ENCODE data around the gene REEP1.

Gene REEP1

GRCh38 chr2:86297382-86298147 lies 39.9 kb downstream of the REEP1 start:
- Histone ChIP-seq H3K9ac (ENCODE audit: low read length) (no peak overlapping the region), H3K9me3 (ENCODE audit: insufficient read depth, low read length) (no peaks in the 10 kb centered on the region), H3K27me3 (ENCODE audit: low read length) (no peaks in the 10 kb centered on the region), H2AFZ (ENCODE audit: low read depth, low read length, severe bottlenecking) (no peak overlapping the region), H3K36me3 (ENCODE audit: low read length) (no peaks in the 10 kb centered on the region), H3K9me2 (replicated peaks; ENCODE audit: insufficient read depth, low read length) (no peaks in the 10 kb centered on the region), H3F3A (ENCODE audit: insufficient read depth) (no peaks in the 10 kb centered on the region), H4K20me1 (ENCODE audit: low read depth, low read length) (no peaks in the 10 kb centered on the region), H3K79me2 (ENCODE audit: insufficient read depth, low read length) (no peaks in the 10 kb centered on the region), H3K27ac (ENCODE audit: low read depth, low read length) (no peak overlapping the region), H3K4me3 (ENCODE audit: insufficient read depth, low read length, poor library complexity, severe bottlenecking) (no peak overlapping the region), H3K4me2 (ENCODE audit: low read depth, low read length, poor library complexity, severe bottlenecking) (no peak overlapping the region)
- TF ChIP-seq EZH2phosphoT487 (conservative IDR thresholded peaks at IDR 0.05; ENCODE audit: low read length) = no peak
- peak; percentile 14 for TF ChIP-seq CTCF (IDR thresholded peaks at IDR 0.05; ENCODE audit: insufficient read depth, low read length, poor library complexity, severe bottlenecking)

- H3K79me2 ChIP-seq (ENCODE audit: insufficient read depth, low read length) = no peaks in the 10 kb centered on the region
- H3K27me3 ChIP-seq (ENCODE audit: low read length) = no peaks in the 10 kb centered on the region
- H2AFZ ChIP-seq (ENCODE audit: low read depth, low read length, severe bottlenecking) = no peak overlapping the region
- H3K4me3 ChIP-seq (ENCODE audit: insufficient read depth, low read length, poor library complexity, severe bottlenecking) = no peak overlapping the region
- no peaks in the 10 kb centered on the region for H3K9me3 ChIP-seq (ENCODE audit: insufficient read depth, low read length)
- H3K4me2 ChIP-seq (ENCODE audit: low read depth, low read length, poor library complexity, severe bottlenecking) = no peak overlapping the region
- H4K20me1 ChIP-seq (ENCODE audit: low read depth, low read length) = no peaks in the 10 kb centered on the region
- no peak overlapping the region for H3K9ac ChIP-seq (ENCODE audit: low read length)
- no peak for TF ChIP-seq CTCF (IDR thresholded peaks at IDR 0.05; ENCODE audit: insufficient read depth, low read length, poor library complexity, severe bottlenecking)
- no peak for TF ChIP-seq EZH2phosphoT487 (conservative IDR thresholded peaks at IDR 0.05; ENCODE audit: low read length)
- no peak overlapping the region for H3K27ac ChIP-seq (ENCODE audit: low read depth, low read length)
- H3K36me3 ChIP-seq (ENCODE audit: low read length) = no peaks in the 10 kb centered on the region
- no peaks in the 10 kb centered on the region for H3K9me2 ChIP-seq (replicated peaks; ENCODE audit: insufficient read depth, low read length)
- no peaks in the 10 kb centered on the region for H3F3A ChIP-seq (ENCODE audit: insufficient read depth)
These were observed 40.5 kb downstream of the REEP1 start for GRCh38 chr2:86296947-86297346.

GRCh38 chr2:86295066-86295465 lies 42.4 kb downstream of the REEP1 start:
- Histone ChIP-seq H3K9ac (ENCODE audit: low read length) (no peak overlapping the region), H4K20me1 (ENCODE audit: low read depth, low read length) (no peaks in the 10 kb centered on the region), H3K4me2 (ENCODE audit: low read depth, low read length, poor library complexity, severe bottlenecking) (no peak overlapping the region), H3K9me3 (ENCODE audit: insufficient read depth, low read length) (no peaks in the 10 kb centered on the region), H3K4me3 (ENCODE audit: insufficient read depth, low read length, poor library complexity, severe bottlenecking) (no peak overlapping the region), H3K79me2 (ENCODE audit: insufficient read depth, low read length) (no peaks in the 10 kb centered on the region), H3K27ac (ENCODE audit: low read depth, low read length) (no peak overlapping the region), H2AFZ (ENCODE audit: low read depth, low read length, severe bottlenecking) (no peak overlapping the region), H3K27me3 (ENCODE audit: low read length) (no peaks in the 10 kb centered on the region), H3K9me2 (replicated peaks; ENCODE audit: insufficient read depth, low read length) (no peaks in the 10 kb centered on the region), H3F3A (ENCODE audit: insufficient read depth) (no peaks in the 10 kb centered on the region), H3K36me3 (ENCODE audit: low read length) (no peaks in the 10 kb centered on the region)
- TF ChIP-seq EZH2phosphoT487 (conservative IDR thresholded peaks at IDR 0.05; ENCODE audit: low read length) (no peak), CTCF (IDR thresholded peaks at IDR 0.05; ENCODE audit: insufficient read depth, low read length, poor library complexity, severe bottlenecking) (no peak)
